ENCODE measurements around the gene FOXP1.

FOXP1 gene

DNA sequence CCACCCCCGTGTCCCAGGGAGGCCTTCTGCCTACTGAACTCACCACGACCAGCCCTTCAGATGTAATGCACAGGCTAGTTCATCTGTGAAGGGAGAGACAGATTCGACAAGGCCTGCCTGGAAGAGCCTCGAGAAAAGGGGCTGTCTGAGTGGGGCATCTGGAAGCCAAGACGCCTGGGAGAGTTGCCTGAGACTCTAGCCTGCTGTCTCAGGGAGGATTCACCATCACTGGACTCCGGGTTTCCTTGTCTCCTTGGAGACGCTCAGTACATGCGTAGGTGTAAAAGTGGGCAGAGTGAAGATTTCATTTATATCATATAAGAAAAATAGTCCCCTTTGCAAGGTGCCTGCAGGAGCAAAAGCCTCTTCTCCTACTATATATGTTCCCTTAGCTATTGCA lies 468.9 kb downstream of the FOXP1 start:
- H3K9ac ChIP-seq (ENCODE audit: low read depth in 1 of 2, low read length in 2 of 2), result no peak overlapping the region
- peaks cover 3 to 10% of the 10 kb centered on the region in 2 donors for H3K36me3 ChIP-seq (ENCODE audit: control insufficient read depth in 1 of 2, insufficient read depth in 2 of 2, low read length in 2 of 2)
- H3K4me3 ChIP-seq (ENCODE audit: low read depth in 1 of 2, low read length in 2 of 2), result no peak overlapping the region
- no peaks in the 10 kb centered on the region for H3K27me3 ChIP-seq (ENCODE audit: control insufficient read depth in 1 of 2, insufficient read depth in 2 of 2, low read length in 2 of 2)
- no peaks in the 10 kb centered on the region for H3K9me3 ChIP-seq (ENCODE audit: control insufficient read depth in 1 of 2, low read length in 2 of 2)
- H3K27ac ChIP-seq (ENCODE audit: low read depth, low read length), result no peak overlapping the region
- peaks cover 8 to 16% of the 10 kb centered on the region in 2 donors for H3K4me1 ChIP-seq (ENCODE audit: control insufficient read depth in 1 of 2, insufficient read depth in 2 of 2, low read length in 2 of 2)

DNA sequence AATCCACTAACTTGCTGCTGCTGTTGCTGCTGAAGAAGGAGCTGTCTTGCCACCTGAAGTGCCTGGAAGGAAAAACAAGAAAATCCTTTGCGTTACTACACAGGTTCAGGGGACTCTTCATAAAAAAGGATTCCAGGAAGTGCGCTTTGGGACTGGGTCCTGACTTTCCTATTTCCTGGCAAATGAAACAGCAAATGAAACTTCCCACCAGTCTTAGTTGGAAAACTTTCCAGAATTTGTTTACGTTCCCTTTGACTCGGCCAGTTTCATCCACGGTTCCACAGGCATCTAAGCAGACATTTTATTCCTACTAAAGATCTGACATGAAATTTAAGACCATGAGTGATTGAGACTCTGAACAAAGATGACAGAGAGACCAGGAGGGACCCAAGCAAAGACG lies 471.0 kb downstream of the FOXP1 start:
- Histone ChIP-seq H3K4me1 (ENCODE audit: control insufficient read depth in 1 of 2, insufficient read depth in 2 of 2, low read length in 2 of 2) (peaks cover 4 to 11% of the 10 kb centered on the region in 2 donors), H3K36me3 (ENCODE audit: control insufficient read depth in 1 of 2, insufficient read depth in 2 of 2, low read length in 2 of 2) (peaks cover 0 to 15% of the 10 kb centered on the region in 2 donors), H3K27ac (ENCODE audit: low read depth, low read length) (no peak overlapping the region), H3K27me3 (ENCODE audit: control insufficient read depth in 1 of 2, insufficient read depth in 2 of 2, low read length in 2 of 2) (no peaks in the 10 kb centered on the region), H3K9me3 (ENCODE audit: control insufficient read depth in 1 of 2, low read length in 2 of 2) (no peaks in the 10 kb centered on the region), H3K4me3 (ENCODE audit: low read depth in 1 of 2, low read length in 2 of 2) (no peak overlapping the region), H3K9ac (ENCODE audit: low read depth in 1 of 2, low read length in 2 of 2) (no peak overlapping the region)

DNA sequence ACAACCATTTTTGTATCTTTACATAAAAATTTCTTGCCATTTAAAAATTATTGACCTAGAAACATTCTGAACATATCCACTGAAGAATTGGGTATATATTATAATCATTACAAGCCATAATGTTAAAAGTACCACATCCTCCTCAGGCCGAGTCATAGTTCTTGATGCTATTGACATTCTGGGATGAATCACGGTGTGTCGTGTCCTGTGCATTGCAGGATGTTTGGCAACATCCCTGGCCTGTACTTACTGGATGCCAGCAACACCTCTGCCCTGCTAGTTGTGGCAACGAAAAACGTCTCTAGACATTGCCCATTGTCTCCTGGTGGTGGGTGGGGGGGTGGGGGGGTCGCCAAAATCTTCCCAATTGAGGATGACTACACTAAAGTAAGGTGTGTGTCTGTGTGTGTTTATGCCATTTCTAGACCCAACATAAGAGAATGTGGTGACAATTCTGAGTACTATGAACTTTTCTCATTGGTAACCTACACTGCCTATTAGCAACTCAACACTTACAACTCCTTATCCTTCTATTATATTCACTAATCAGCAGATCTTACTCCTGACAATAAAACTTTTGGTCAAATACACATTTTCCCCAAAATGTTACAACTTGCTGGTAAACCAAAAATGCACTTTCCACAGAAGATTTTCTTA lies 471.6 kb downstream of the FOXP1 start:
- Histone ChIP-seq H3K4me1 (ENCODE audit: control insufficient read depth in 1 of 2, insufficient read depth in 2 of 2, low read length in 2 of 2) (peaks cover 4 to 10% of the 10 kb centered on the region in 2 donors), H3K4me3 (ENCODE audit: low read depth in 1 of 2, low read length in 2 of 2) (no peak overlapping the region), H3K9me3 (ENCODE audit: control insufficient read depth in 1 of 2, low read length in 2 of 2) (no peaks in the 10 kb centered on the region), H3K27me3 (ENCODE audit: control insufficient read depth in 1 of 2, insufficient read depth in 2 of 2, low read length in 2 of 2) (no peaks in the 10 kb centered on the region), H3K27ac (ENCODE audit: low read depth, low read length) (no peak overlapping the region), H3K36me3 (ENCODE audit: control insufficient read depth in 1 of 2, insufficient read depth in 2 of 2, low read length in 2 of 2) (peaks cover 0 to 15% of the 10 kb centered on the region in 2 donors), H3K9ac (ENCODE audit: low read depth in 1 of 2, low read length in 2 of 2) (no peak overlapping the region)

DNA sequence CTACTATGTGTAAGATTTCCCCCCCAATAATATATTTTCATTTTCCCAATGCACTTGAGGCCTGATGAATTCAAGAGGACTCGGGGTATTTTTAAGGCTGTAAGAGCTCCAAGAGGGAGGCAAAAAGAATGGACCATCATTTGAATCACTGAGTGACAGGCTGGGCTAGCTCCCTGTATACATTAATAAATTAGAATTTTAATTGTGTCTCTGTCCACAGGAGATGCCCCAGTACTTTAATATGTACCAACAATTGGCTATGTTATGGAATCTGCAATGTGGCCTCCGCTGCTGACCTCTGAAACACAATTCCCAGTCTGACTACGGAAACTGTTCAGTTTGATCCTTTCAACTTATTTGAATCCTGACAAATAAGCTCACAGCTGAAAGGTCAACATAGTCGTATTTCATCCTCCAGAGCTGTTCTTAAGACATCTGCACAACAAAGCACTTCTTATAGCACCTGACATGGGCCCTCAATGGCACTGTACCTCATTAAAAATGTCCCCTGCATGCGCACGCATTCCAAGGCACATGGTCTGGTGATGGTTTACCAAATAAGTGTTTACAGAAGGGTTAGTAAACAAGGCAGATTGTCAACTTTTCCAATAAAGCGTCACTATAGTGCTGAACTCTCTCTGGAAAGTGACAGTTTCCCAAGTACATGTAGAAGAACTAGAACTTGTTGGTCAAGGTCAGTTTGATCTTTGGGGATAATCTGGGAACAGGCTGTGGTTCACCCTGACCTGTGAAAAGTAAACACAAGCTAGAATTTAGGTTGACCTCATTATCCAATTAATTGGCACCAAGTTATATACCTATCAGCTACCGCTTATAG lies 472.9 kb downstream of the FOXP1 start:
- H3K4me3 ChIP-seq (ENCODE audit: low read depth in 1 of 2, low read length in 2 of 2), result no peak overlapping the region
- H3K9me3 ChIP-seq (ENCODE audit: control insufficient read depth in 1 of 2, low read length in 2 of 2), result no peaks in the 10 kb centered on the region
- no peak overlapping the region for H3K9ac ChIP-seq (ENCODE audit: low read depth in 1 of 2, low read length in 2 of 2)
- peaks cover 0 to 15% of the 10 kb centered on the region in 2 donors for H3K36me3 ChIP-seq (ENCODE audit: control insufficient read depth in 1 of 2, insufficient read depth in 2 of 2, low read length in 2 of 2)
- no peak overlapping the region for H3K27ac ChIP-seq (ENCODE audit: low read depth, low read length)
- peaks cover 4 to 10% of the 10 kb centered on the region in 2 donors for H3K4me1 ChIP-seq (ENCODE audit: control insufficient read depth in 1 of 2, insufficient read depth in 2 of 2, low read length in 2 of 2)
- no peaks in the 10 kb centered on the region for H3K27me3 ChIP-seq (ENCODE audit: control insufficient read depth in 1 of 2, insufficient read depth in 2 of 2, low read length in 2 of 2)

DNA sequence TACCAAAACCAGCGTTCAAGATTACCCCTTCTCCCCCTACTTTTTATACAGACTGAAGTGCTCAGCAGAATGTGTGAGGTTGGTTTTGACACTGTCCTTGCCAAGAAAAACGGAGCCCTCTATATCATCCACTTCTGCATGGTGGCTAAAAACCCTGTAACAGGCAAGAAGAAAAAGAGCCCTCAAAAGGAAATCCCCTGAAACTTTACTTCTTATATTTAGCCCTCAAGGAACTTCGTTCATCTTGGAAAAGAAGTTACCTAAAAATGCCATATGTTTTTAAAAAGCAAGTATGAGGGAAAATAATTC lies 473.6 kb downstream of the FOXP1 start:
- Histone ChIP-seq H3K4me1 (ENCODE audit: control insufficient read depth in 1 of 2, insufficient read depth in 2 of 2, low read length in 2 of 2) (peaks cover 4 to 10% of the 10 kb centered on the region in 2 donors), H3K9ac (ENCODE audit: low read depth in 1 of 2, low read length in 2 of 2) (no peak overlapping the region), H3K4me3 (ENCODE audit: low read depth in 1 of 2, low read length in 2 of 2) (no peak overlapping the region), H3K27me3 (ENCODE audit: control insufficient read depth in 1 of 2, insufficient read depth in 2 of 2, low read length in 2 of 2) (no peaks in the 10 kb centered on the region), H3K36me3 (ENCODE audit: control insufficient read depth in 1 of 2, insufficient read depth in 2 of 2, low read length in 2 of 2) (peaks cover 0 to 15% of the 10 kb centered on the region in 2 donors), H3K9me3 (ENCODE audit: control insufficient read depth in 1 of 2, low read length in 2 of 2) (no peaks in the 10 kb centered on the region), H3K27ac (ENCODE audit: low read depth, low read length) (no peak overlapping the region)

DNA sequence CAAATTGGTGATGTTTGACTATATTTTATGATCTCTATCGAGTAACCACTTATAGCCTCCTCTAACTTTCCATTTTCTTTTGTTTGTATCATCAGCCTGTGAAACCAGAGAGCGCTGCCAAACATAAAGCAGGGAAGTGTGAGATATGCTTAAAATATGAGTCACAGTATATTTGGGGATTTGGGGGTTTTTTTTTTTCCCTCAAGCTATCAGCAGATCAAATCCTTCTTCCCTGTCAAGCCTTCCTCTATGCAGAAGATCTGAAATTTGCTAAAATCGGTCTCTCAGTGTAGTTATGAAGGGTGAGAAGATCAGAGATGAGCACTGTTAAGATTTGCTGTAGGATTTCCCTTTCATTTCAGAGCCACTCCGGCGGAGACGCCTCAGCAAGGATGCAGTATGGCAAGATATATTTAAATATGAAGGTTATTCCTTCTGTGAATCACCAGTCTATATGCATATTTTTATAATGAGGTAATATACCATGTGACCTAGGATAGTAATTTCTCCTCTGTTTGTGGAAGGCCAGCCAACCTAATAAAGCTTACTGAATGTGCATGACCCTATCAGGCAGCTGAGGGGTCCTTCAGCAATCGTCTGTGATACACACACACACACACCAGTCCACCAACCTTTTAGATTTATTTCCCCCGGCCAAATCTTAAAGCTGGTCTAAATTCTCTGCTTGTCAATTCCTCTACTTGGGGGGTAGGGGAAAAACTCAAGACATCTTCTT lies 474.1 kb downstream of the FOXP1 start:
- peaks cover 0 to 15% of the 10 kb centered on the region in 2 donors for H3K36me3 ChIP-seq (ENCODE audit: control insufficient read depth in 1 of 2, insufficient read depth in 2 of 2, low read length in 2 of 2)
- H3K27ac ChIP-seq (ENCODE audit: low read depth, low read length), result no peak overlapping the region
- peaks cover 4 to 10% of the 10 kb centered on the region in 2 donors for H3K4me1 ChIP-seq (ENCODE audit: control insufficient read depth in 1 of 2, insufficient read depth in 2 of 2, low read length in 2 of 2)

DNA sequence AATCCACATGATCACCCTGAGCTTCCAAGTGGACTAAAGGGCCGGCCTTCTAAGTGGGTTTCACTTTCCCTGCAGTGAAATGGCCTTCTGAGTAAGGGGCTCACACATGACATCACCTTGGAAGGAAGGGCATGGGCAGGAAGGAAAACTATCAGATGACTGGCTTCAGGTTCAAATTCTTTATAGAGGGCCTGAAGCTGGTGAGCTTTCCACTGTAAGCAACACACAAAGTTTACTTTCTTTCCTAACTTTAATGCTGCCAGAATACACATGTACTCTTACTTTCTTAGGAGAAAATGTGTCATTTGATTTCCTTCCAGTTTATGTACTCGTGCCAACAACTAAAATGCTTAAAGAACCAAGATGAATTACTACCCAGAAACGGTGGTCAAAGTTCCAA lies 475.6 kb downstream of the FOXP1 start:
- Histone ChIP-seq H3K27me3 (ENCODE audit: control insufficient read depth in 1 of 2, insufficient read depth in 2 of 2, low read length in 2 of 2) (no peaks in the 10 kb centered on the region), H3K4me1 (ENCODE audit: control insufficient read depth in 1 of 2, insufficient read depth in 2 of 2, low read length in 2 of 2) (peaks cover 10 to 20% of the 10 kb centered on the region in 2 donors), H3K9ac (ENCODE audit: low read depth in 1 of 2, low read length in 2 of 2) (no peak overlapping the region), H3K4me3 (ENCODE audit: low read depth in 1 of 2, low read length in 2 of 2) (no peak overlapping the region), H3K36me3 (ENCODE audit: control insufficient read depth in 1 of 2, insufficient read depth in 2 of 2, low read length in 2 of 2) (peaks cover 0 to 15% of the 10 kb centered on the region in 2 donors), H3K9me3 (ENCODE audit: control insufficient read depth in 1 of 2, low read length in 2 of 2) (no peaks in the 10 kb centered on the region), H3K27ac (ENCODE audit: low read depth, low read length) (no peak overlapping the region)

More for the DNA sequence above, 474.1 kb downstream of the FOXP1 start:
- H3K27me3 ChIP-seq (ENCODE audit: control insufficient read depth in 1 of 2, insufficient read depth in 2 of 2, low read length in 2 of 2), result no peaks in the 10 kb centered on the region
- no peak overlapping the region for H3K9ac ChIP-seq (ENCODE audit: low read depth in 1 of 2, low read length in 2 of 2)
- H3K4me3 ChIP-seq (ENCODE audit: low read depth in 1 of 2, low read length in 2 of 2), result no peak overlapping the region
- no peaks in the 10 kb centered on the region for H3K9me3 ChIP-seq (ENCODE audit: control insufficient read depth in 1 of 2, low read length in 2 of 2)

DNA sequence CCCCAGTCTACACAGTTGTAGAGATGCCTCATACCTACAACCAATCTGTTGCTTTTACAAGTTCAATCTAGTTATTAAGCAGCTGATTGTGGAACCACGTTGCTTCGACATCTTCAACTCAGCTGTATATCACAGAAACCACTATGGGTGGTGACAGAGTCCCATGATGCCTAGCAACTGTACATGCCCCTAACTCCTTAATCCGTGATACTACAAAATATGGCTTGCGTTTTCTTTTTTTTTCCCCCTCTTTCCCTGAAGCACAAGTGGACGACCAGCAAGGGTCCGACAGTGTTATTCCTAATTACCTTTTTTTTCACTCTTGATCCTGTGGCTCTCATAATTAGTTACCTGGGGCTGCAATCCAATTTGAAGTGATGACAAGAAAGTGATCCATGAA lies 478.6 kb downstream of the FOXP1 start:
- H3K4me3 ChIP-seq (ENCODE audit: low read depth in 1 of 2, low read length in 2 of 2), result no peak overlapping the region
- H3K27ac ChIP-seq (ENCODE audit: low read depth, low read length), result no peak overlapping the region
- peaks cover 20 to 25% of the 10 kb centered on the region in 2 donors for H3K4me1 ChIP-seq (ENCODE audit: control insufficient read depth in 1 of 2, insufficient read depth in 2 of 2, low read length in 2 of 2)
- no peak overlapping the region for H3K9ac ChIP-seq (ENCODE audit: low read depth in 1 of 2, low read length in 2 of 2)
- H3K27me3 ChIP-seq (ENCODE audit: control insufficient read depth in 1 of 2, insufficient read depth in 2 of 2, low read length in 2 of 2), result no peaks in the 10 kb centered on the region
- peaks cover 0 to 5% of the 10 kb centered on the region in 2 donors for H3K36me3 ChIP-seq (ENCODE audit: control insufficient read depth in 1 of 2, insufficient read depth in 2 of 2, low read length in 2 of 2)
- no peaks in the 10 kb centered on the region for H3K9me3 ChIP-seq (ENCODE audit: control insufficient read depth in 1 of 2, low read length in 2 of 2)

DNA sequence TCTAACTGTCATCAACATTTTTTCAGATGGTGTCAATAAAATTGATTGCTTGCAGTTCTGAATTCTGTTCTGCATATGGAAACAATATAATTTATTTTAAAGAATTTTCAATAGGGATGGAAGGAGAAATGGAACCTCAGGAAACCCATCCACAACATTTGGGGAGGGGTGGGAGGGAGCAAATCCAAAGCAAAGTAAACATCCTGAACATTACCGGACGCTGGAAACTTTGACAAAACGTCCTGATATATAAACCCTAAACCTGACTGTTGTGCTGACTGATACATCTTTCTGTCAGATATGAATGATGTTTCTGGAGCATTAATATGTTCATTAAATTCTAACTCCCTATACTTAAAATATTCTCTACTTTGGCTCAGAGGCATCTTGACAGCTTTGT lies 479.0 kb downstream of the FOXP1 start:
- Histone ChIP-seq H3K4me1 (ENCODE audit: control insufficient read depth in 1 of 2, insufficient read depth in 2 of 2, low read length in 2 of 2) (peaks cover 17 to 25% of the 10 kb centered on the region in 2 donors), H3K9me3 (ENCODE audit: control insufficient read depth in 1 of 2, low read length in 2 of 2) (no peaks in the 10 kb centered on the region), H3K36me3 (ENCODE audit: control insufficient read depth in 1 of 2, insufficient read depth in 2 of 2, low read length in 2 of 2) (peaks cover 0 to 4% of the 10 kb centered on the region in 2 donors), H3K9ac (ENCODE audit: low read depth in 1 of 2, low read length in 2 of 2) (no peak overlapping the region), H3K27ac (ENCODE audit: low read depth, low read length) (no peak overlapping the region), H3K27me3 (ENCODE audit: control insufficient read depth in 1 of 2, insufficient read depth in 2 of 2, low read length in 2 of 2) (no peaks in the 10 kb centered on the region), H3K4me3 (ENCODE audit: low read depth in 1 of 2, low read length in 2 of 2) (no peak overlapping the region)

DNA sequence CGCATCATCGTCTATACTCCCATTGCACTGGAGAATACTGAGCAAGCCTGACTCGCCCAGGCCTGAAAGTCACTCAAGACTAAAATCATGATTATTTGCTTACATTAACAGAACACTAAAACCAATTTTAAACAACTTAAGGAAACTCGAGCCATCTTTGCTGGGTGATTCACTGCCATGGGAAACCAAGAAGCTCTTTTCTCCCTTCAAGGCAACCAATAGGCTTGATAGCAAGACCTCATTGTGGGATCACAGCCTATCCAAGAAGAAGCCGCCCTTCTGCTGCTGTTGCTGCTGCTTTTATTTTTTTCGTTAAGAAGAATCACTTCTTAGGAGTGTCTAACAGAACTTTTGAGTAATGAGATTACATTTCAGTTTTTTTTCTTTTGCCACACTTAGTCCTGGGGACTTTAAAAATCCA lies 479.4 kb downstream of the FOXP1 start:
- no peaks in the 10 kb centered on the region for H3K9me3 ChIP-seq (ENCODE audit: control insufficient read depth in 1 of 2, low read length in 2 of 2)
- H3K9ac ChIP-seq (ENCODE audit: low read depth in 1 of 2, low read length in 2 of 2), result no peak overlapping the region
- no peaks in the 10 kb centered on the region for H3K36me3 ChIP-seq (ENCODE audit: control insufficient read depth in 1 of 2, insufficient read depth in 2 of 2, low read length in 2 of 2)
- no peaks in the 10 kb centered on the region for H3K27me3 ChIP-seq (ENCODE audit: control insufficient read depth in 1 of 2, insufficient read depth in 2 of 2, low read length in 2 of 2)
- H3K27ac ChIP-seq (ENCODE audit: low read depth, low read length), result no peak overlapping the region
- H3K4me3 ChIP-seq (ENCODE audit: low read depth in 1 of 2, low read length in 2 of 2), result no peak overlapping the region
- peaks cover 15 to 25% of the 10 kb centered on the region in 2 donors for H3K4me1 ChIP-seq (ENCODE audit: control insufficient read depth in 1 of 2, insufficient read depth in 2 of 2, low read length in 2 of 2)

Data from duodenal mucosa (tissue), 2 donors.